SK-N-MC (cell line): ENCODE data around the gene AOPEP.

Experiments
- EZH2 ChIP-seq: fragments of 200-600 bp; sonication (generic); IDR thresholded peaks from one replicate; pipeline ENCODE4 v1.6.1; 2017; ENCODE audit warnings: antibody characterized with exemption
- POLR2AphosphoS5 ChIP-seq: IDR thresholded peaks from 2 replicates; pipeline ENCODE4 v1.6.1; 2012; ENCODE audit warnings: mild to moderate bottlenecking, low read depth, low read length, borderline replicate concordance

GRCh38 chr9:94946256-94946655, 219.8 kb downstream of the AOPEP start:
- no peak for TF ChIP-seq POLR2AphosphoS5
- no peak for TF ChIP-seq EZH2
